ENCODE data around the gene TBC1D22A.

Gene TBC1D22A

DNA sequence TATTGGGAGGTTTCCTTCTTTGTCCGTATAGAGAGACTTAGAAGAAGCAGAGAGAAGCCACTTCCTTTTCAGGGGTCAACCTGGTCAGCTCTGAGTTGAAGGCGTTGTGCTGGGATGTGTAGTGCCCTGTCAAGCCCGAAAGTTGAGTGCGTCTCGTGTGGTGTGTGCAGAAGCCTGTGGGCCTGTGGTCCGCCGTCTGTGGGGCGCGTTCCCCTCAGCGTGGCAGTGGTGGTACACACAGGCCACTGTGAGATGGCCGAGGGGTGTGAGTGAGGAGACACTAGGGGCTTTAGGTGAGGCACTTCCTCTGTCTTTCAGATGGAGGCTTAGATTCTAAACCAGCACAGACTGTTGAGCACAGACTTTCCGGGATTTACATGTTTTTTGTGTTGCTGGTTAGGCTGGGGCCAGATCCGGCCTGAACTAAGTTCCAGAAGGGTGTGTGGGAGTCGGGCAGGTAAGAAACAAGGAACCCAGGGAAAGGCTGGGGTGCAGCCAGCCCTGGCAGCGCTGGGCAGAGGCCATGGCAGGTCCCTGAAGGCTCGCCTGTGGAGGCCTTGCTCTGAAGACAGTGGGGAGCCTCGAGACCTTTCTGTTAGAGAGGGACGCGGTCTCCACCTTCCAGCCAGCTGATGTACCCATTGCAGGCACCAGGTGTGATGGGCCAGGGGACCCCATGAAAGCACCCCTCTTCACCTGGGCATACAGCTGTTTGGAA lies 194.2 kb downstream of the TBC1D22A start:
- H3K36me3 ChIP-seq (ENCODE audit: control insufficient read depth, insufficient read depth, low read length) = no peaks in the 10 kb centered on the region
- H3K27me3 ChIP-seq (ENCODE audit: control insufficient read depth, insufficient read depth, low read length) = no peaks in the 10 kb centered on the region
- peaks cover 6% of the 10 kb centered on the region for H3K4me1 ChIP-seq (ENCODE audit: control insufficient read depth, insufficient read depth, low read length)
- no peak overlapping the region for H3K4me3 ChIP-seq (ENCODE audit: low read length)
- no peak overlapping the region for H3K9ac ChIP-seq (ENCODE audit: low read length)
- H3K9me3 ChIP-seq (ENCODE audit: control insufficient read depth, low read length) = no peaks in the 10 kb centered on the region

DNA sequence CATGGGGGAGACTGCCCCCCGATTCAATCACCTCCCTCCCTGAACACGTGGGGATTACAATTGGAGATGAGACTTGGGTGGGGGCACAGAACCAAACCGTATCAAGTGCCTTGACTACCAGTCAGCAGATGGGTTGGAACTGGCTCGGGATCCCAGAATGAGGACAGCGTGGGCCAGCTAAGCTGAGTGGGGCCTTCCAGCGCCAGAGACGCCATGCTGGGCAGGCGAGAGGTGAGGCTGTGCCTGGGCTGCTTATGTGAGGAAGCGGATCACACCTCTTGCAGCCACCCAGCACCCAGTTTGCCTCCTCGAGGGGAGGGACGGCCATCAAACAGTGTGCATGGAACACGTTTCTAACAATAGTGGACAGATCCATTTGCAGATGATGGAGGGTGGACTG lies 195.1 kb downstream of the TBC1D22A start:
- H3K27me3 ChIP-seq (ENCODE audit: control insufficient read depth, insufficient read depth, low read length) = no peaks in the 10 kb centered on the region
- H3K4me1 ChIP-seq (ENCODE audit: control insufficient read depth, insufficient read depth, low read length) = peaks cover 6% of the 10 kb centered on the region
- no peak overlapping the region for H3K9ac ChIP-seq (ENCODE audit: low read length)
- no peaks in the 10 kb centered on the region for H3K9me3 ChIP-seq (ENCODE audit: control insufficient read depth, low read length)
- no peak overlapping the region for H3K4me3 ChIP-seq (ENCODE audit: low read length)
- H3K36me3 ChIP-seq (ENCODE audit: control insufficient read depth, insufficient read depth, low read length) = no peaks in the 10 kb centered on the region

DNA sequence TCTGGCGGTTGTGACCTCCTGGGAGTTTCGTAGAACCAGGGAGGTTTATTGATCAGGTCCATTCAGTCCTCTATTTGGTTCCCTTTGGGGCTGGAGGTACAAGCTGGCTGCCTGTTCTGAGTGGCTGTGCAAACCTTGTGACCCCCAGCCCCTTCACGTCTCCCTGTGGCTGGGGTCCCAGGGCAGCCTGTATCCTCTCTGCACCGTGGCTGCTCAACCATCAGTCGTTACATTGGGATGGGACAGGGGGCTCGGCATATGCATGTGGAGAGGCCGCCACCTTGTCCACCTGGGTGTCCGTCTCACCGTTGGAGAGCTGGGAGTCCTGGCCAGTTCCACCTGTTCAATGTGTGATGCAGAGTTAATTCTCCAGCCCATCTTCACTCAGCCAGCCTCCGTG lies 195.7 kb downstream of the TBC1D22A start:
- no peak overlapping the region for H3K9ac ChIP-seq (ENCODE audit: low read length)
- H3K27me3 ChIP-seq (ENCODE audit: control insufficient read depth, insufficient read depth, low read length) = no peaks in the 10 kb centered on the region
- H3K4me3 ChIP-seq (ENCODE audit: low read length) = no peak overlapping the region
- no peaks in the 10 kb centered on the region for H3K36me3 ChIP-seq (ENCODE audit: control insufficient read depth, insufficient read depth, low read length)
- no peaks in the 10 kb centered on the region for H3K9me3 ChIP-seq (ENCODE audit: control insufficient read depth, low read length)
- H3K4me1 ChIP-seq (ENCODE audit: control insufficient read depth, insufficient read depth, low read length) = peaks cover 6% of the 10 kb centered on the region

DNA sequence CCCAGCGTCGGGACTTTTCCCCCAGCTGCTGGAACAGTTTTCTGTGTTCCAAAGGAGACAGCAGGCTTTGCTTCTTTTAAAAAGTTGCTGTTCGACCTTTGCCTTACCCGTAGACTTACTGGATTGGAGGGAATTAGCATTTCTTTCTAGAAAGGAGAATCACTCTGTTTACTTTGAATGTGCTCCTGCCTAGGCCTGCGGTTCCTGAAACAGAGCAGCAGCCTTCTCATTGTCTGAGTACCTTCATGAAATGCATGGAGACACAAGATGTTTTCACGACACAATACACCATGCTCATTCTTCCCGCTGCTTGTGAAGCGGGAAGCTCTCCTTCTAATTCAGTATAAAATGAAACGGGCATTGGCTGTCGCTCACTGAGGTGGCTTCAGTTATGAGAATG lies 196.2 kb downstream of the TBC1D22A start:
- Histone ChIP-seq H3K9me3 (ENCODE audit: control insufficient read depth, low read length) (no peaks in the 10 kb centered on the region), H3K27me3 (ENCODE audit: control insufficient read depth, insufficient read depth, low read length) (no peaks in the 10 kb centered on the region), H3K4me1 (ENCODE audit: control insufficient read depth, insufficient read depth, low read length) (peaks cover 6% of the 10 kb centered on the region), H3K4me3 (ENCODE audit: low read length) (no peak overlapping the region), H3K9ac (ENCODE audit: low read length) (no peak overlapping the region), H3K36me3 (ENCODE audit: control insufficient read depth, insufficient read depth, low read length) (no peaks in the 10 kb centered on the region)

DNA sequence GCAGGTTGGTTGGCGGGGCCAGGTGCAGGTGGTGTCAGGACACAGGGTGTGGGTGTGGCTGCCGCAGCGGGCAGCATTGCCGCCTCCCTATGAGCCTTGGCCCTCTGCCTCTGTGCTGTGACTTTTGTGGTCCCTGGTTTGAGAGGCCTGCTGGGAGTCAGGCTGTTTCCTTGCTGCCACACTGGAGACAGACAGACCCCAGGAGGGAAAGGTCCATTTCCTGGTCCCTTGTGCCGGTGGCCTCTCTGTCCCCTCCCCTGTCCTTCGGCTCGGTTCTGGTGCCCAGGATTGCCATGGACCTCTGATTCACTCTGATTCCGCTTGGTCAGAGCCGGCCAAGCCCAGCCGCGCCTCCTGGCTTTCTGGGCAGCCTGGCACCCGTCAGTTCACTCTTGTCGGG lies 196.9 kb downstream of the TBC1D22A start:
- H3K27me3 ChIP-seq (ENCODE audit: control insufficient read depth, insufficient read depth, low read length) = no peaks in the 10 kb centered on the region
- H3K4me3 ChIP-seq (ENCODE audit: low read length) = no peak overlapping the region
- no peak overlapping the region for H3K9ac ChIP-seq (ENCODE audit: low read length)
- H3K36me3 ChIP-seq (ENCODE audit: control insufficient read depth, insufficient read depth, low read length) = no peaks in the 10 kb centered on the region
- peaks cover 6% of the 10 kb centered on the region for H3K4me1 ChIP-seq (ENCODE audit: control insufficient read depth, insufficient read depth, low read length)
- H3K9me3 ChIP-seq (ENCODE audit: control insufficient read depth, low read length) = no peaks in the 10 kb centered on the region

DNA sequence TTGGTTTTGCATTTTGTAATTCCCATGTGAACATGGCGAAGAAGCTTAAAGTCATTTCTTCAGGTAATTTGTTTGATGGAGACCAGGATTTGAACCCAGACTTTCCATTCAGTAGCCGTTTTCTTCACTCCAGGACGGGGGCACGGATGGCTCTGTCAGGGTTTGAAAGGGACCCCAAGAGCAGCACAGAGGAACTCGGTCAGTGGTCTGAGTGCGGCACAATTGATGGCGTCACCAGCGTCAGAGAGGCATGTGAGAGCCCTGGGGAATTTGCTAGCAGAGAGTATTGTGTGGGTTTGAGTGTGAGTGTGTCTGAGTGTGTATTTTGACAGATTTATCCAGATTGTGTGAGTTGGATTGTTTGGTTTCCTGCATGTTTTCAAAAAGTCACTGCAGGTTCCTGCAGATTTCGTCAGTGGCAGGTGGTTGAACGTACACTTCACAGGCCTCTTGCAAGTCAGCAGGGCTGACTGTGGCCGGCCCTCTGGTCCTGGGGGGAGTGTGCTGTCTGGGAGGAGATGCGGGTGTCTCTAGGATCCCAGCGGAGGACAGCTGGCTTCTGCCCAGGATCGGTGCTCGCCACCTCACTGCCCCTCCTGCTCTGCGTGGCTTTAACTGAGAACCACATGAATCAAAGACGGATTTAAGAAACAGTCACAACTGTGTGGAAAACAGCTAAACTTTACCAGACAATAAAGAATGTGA lies 199.3 kb downstream of the TBC1D22A start:
- Histone ChIP-seq H3K4me1 (ENCODE audit: control insufficient read depth, insufficient read depth, low read length) (peaks cover 6% of the 10 kb centered on the region), H3K9me3 (ENCODE audit: control insufficient read depth, low read length) (no peaks in the 10 kb centered on the region), H3K9ac (ENCODE audit: low read length) (no peak overlapping the region), H3K27me3 (ENCODE audit: control insufficient read depth, insufficient read depth, low read length) (no peaks in the 10 kb centered on the region), H3K4me3 (ENCODE audit: low read length) (no peak overlapping the region), H3K36me3 (ENCODE audit: control insufficient read depth, insufficient read depth, low read length) (no peaks in the 10 kb centered on the region)

DNA sequence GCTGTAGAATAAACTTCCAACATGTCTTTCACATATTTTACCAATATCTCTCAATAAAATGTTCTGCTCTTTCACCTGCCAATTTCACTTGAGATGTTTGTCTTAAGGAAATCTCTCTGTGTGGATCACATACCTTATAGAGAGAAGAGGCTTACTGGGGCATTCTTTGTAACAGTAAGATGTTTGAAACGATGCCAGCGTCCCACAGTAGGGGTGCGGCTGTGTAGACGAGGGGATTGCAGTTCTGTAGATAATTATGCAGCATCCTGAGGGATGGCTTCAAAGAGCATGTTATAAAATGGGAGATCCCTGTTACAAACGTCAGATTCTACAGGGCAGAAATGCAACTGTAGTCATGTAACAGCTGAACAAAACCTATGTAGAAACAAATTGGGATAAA lies 200.0 kb downstream of the TBC1D22A start:
- H3K4me3 ChIP-seq (ENCODE audit: low read length) = no peak overlapping the region
- H3K9ac ChIP-seq (ENCODE audit: low read length) = no peak overlapping the region
- H3K27me3 ChIP-seq (ENCODE audit: control insufficient read depth, insufficient read depth, low read length) = no peaks in the 10 kb centered on the region
- peaks cover 6% of the 10 kb centered on the region for H3K4me1 ChIP-seq (ENCODE audit: control insufficient read depth, insufficient read depth, low read length)
- H3K36me3 ChIP-seq (ENCODE audit: control insufficient read depth, insufficient read depth, low read length) = no peaks in the 10 kb centered on the region
- H3K9me3 ChIP-seq (ENCODE audit: control insufficient read depth, low read length) = no peaks in the 10 kb centered on the region

DNA sequence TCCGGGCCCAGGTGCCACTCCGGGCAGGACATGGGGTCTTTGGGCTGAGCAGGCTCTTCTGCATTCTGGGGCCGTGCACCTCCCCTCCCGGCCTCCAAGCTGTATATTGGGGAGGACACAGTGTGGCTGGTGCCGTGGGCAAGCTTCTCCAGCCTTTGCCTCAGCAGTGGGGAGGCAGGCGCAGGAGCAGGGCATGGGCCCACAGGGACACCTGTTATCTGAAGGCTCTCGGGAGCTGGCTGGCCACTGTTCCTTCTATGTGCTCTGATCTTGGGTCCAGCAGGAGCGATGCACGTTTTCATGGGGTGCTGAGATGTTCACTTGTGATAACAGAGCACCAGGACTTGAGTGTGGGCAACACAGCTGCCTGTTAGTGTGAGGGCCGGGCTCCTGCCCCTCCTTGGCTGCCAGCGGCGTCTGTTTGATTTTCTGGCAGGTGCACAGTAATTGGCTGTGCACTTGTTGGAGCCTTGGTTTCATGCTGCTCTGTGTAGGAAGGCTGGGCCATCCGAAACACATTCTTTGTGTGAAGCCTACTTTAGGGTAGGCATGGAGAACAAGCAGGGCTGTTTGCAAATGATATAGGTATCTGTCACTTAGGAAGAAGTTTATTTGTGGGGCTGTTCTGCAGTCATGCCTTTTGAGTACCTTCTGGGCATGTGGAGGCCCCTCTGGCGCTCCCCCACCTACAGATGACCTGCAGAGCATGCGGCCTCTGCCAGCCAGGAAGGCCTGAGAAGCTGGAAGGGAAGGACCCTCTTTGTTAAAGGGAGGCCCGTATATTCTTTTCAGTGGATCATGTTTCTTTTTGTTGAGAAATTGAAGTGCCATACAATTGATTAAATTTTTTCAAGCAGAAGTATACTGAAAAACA lies 201.5 kb downstream of the TBC1D22A start:
- Histone ChIP-seq H3K36me3 (ENCODE audit: control insufficient read depth, insufficient read depth, low read length) (no peaks in the 10 kb centered on the region), H3K27me3 (ENCODE audit: control insufficient read depth, insufficient read depth, low read length) (no peaks in the 10 kb centered on the region), H3K9me3 (ENCODE audit: control insufficient read depth, low read length) (no peaks in the 10 kb centered on the region), H3K4me1 (ENCODE audit: control insufficient read depth, insufficient read depth, low read length) (peaks cover 6% of the 10 kb centered on the region), H3K9ac (ENCODE audit: low read length) (no peak overlapping the region), H3K4me3 (ENCODE audit: low read length) (no peak overlapping the region)

DNA sequence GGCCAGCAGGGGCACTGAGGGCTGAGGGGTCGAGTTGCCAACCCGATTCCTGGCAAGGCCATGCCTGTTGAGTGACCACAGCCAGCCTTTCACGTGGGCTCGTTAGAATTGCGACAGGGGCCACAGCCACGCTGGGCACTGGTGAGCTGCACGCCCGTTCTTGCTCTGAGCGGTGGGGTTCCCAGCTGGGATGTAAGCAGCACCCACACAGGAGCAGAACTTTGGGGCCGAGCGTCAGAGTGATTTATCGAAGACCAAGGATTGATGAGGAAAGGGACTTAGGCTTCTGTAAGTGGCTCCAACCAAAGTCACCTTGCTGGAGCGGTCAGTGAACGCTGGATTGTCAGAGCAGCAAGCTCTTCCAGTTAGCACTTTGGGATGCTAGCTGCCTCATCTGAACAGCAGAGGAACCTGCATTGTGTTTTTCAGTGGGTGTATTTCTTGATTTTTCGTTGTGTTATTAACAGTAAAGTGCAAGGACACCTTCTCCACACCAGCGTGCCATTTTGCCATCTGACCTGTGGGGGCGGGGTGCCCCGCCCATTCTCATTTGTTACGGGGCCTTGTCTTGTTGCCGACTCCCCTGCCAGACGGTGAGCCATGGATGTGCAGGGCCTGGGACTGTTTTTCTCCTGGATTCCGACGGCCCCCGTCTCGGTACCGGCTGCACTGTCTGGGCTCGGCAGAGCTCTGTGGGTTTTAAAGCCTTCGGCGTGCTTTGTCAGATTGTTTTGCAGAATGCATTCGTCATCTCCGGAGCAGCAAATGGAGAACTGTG lies 202.5 kb downstream of the TBC1D22A start:
- Histone ChIP-seq H3K9ac (ENCODE audit: low read length) (no peak overlapping the region), H3K27me3 (ENCODE audit: control insufficient read depth, insufficient read depth, low read length) (no peaks in the 10 kb centered on the region), H3K4me3 (ENCODE audit: low read length) (no peak overlapping the region)

DNA sequence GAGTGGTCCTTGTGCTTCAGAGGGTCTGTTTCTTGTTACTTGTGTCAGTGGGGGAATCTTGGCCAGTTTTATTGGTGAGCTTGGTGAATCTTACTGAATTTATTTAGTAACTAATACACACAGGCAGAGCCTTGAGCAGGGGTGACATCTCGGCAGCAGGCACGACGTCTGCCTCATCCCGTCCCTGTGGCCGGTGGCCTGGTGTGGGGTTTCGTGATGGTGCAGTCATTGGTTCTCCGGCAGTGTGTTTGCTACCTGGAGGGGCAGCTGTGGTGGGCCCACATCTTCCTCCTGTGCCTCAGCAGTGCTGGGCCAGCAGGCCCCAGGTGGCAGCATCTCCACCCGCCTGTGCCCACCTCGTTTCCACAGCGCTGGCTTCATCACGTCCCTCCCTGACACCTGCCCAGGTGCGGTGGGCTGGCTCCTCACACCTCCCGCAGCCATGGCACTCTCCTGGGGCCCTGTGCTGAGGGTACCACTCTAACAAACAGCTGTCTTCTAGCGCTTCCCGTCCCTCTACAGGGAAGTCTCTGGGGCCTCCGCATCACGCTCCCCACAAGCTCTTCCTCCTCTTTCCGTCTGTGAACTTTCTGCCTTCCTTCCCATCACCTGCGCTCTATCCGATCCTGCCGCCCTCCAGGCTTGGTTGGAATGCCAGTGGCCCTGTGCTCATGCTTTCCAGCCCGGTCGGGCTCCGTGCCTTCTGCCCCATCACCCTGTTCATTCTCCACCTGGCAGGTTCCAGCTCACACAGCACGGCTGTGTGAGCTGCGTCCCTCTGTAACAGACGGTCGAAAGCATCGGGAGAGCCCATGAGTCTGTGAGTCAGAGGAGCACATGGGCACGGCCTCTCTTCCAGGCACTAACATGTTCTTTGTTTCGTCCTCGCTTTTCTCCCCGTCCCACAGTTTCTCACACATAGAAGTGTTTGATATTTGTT lies 203.4 kb downstream of the TBC1D22A start:
- Histone ChIP-seq H3K4me1 (ENCODE audit: control insufficient read depth, insufficient read depth, low read length) (peaks cover under 1% of the 10 kb centered on the region), H3K4me3 (ENCODE audit: low read length) (no peak overlapping the region), H3K27me3 (ENCODE audit: control insufficient read depth, insufficient read depth, low read length) (no peaks in the 10 kb centered on the region), H3K9me3 (ENCODE audit: control insufficient read depth, low read length) (no peaks in the 10 kb centered on the region), H3K9ac (ENCODE audit: low read length) (no peak overlapping the region), H3K36me3 (ENCODE audit: control insufficient read depth, insufficient read depth, low read length) (no peaks in the 10 kb centered on the region)

More for the DNA sequence above, 202.5 kb downstream of the TBC1D22A start:
- no peaks in the 10 kb centered on the region for H3K4me1 ChIP-seq (ENCODE audit: control insufficient read depth, insufficient read depth, low read length)
- H3K36me3 ChIP-seq (ENCODE audit: control insufficient read depth, insufficient read depth, low read length) = no peaks in the 10 kb centered on the region
- H3K9me3 ChIP-seq (ENCODE audit: control insufficient read depth, low read length) = no peaks in the 10 kb centered on the region

DNA sequence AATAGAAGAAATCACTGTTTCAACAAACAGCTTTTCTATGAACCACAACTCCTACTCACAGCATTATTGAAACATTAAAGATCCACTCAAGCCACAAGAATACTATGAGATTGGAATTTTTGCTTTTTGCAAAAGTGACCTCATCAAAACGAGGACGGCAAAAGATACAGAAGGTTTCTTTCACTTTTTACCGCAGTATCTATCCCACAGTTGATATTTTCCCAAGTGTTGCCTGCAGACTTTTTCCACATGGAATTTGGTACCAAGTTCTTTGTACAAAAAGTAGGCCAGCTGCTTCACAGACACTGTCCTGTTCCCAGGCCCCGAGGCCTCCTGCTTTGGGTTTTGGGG lies 204.0 kb downstream of the TBC1D22A start:
- H3K4me3 ChIP-seq (ENCODE audit: low read length) = no peak overlapping the region
- H3K4me1 ChIP-seq (ENCODE audit: control insufficient read depth, insufficient read depth, low read length) = peaks cover 7% of the 10 kb centered on the region
- no peaks in the 10 kb centered on the region for H3K27me3 ChIP-seq (ENCODE audit: control insufficient read depth, insufficient read depth, low read length)
- H3K36me3 ChIP-seq (ENCODE audit: control insufficient read depth, insufficient read depth, low read length) = no peaks in the 10 kb centered on the region
- H3K9me3 ChIP-seq (ENCODE audit: control insufficient read depth, low read length) = no peaks in the 10 kb centered on the region
- H3K9ac ChIP-seq (ENCODE audit: low read length) = no peak overlapping the region
